Ishikawa (cell line): Measurements from ENCODE around the gene LGR6.

Source experiments
- CEBPB ChIP-seq: IDR thresholded peaks from 2 replicates; pipeline ENCODE4 v1.6.1; 2012
- CREB1 ChIP-seq: IDR thresholded peaks from 2 replicates; pipeline ENCODE4 v1.6.1; 2012; ENCODE audit warnings: low read depth
- EGR1 ChIP-seq: IDR thresholded peaks from 2 replicates; pipeline ENCODE4 v1.6.1; 2012
- EP300 ChIP-seq: IDR thresholded peaks from 2 replicates; pipeline ENCODE4 v1.6.1; 2012; ENCODE audit warnings: borderline replicate concordance
- FOXM1 ChIP-seq: IDR thresholded peaks from 2 replicates; pipeline ENCODE4 v1.6.1; 2012; ENCODE audit warnings: low read depth, borderline replicate concordance
- MAX ChIP-seq: IDR thresholded peaks from 2 replicates; pipeline ENCODE4 v1.6.1; 2012
- NFIC ChIP-seq: IDR thresholded peaks from 2 replicates; pipeline ENCODE4 v1.6.1; 2012
- RAD21 ChIP-seq: IDR thresholded peaks from 2 replicates; pipeline ENCODE4 v1.6.1; 2012; ENCODE audit warnings: low read depth
- REST ChIP-seq: IDR thresholded peaks from 2 replicates; pipeline ENCODE4 v1.6.1; 2012; ENCODE audit warnings: low read depth, mild to moderate bottlenecking
- TAF1 ChIP-seq: IDR thresholded peaks from 2 replicates; pipeline ENCODE4 v1.6.1; 2012; ENCODE audit warnings: low read depth, mild to moderate bottlenecking
- TCF12 ChIP-seq: IDR thresholded peaks from 2 replicates; pipeline ENCODE4 v1.6.1; 2012; ENCODE audit warnings: low read depth
- TEAD4 ChIP-seq: IDR thresholded peaks from 2 replicates; pipeline ENCODE4 v1.6.1; 2012
- USF1 ChIP-seq: IDR thresholded peaks from 2 replicates; pipeline ENCODE4 v1.6.1; 2012
- YY1 ChIP-seq: IDR thresholded peaks from 2 replicates; pipeline ENCODE4 v1.6.1; 2012; ENCODE audit warnings: low read depth
- ZBTB7A ChIP-seq: IDR thresholded peaks from 2 replicates; pipeline ENCODE4 v1.6.1; 2012; ENCODE audit warnings: low read depth

The LGR6 gene

DNA sequence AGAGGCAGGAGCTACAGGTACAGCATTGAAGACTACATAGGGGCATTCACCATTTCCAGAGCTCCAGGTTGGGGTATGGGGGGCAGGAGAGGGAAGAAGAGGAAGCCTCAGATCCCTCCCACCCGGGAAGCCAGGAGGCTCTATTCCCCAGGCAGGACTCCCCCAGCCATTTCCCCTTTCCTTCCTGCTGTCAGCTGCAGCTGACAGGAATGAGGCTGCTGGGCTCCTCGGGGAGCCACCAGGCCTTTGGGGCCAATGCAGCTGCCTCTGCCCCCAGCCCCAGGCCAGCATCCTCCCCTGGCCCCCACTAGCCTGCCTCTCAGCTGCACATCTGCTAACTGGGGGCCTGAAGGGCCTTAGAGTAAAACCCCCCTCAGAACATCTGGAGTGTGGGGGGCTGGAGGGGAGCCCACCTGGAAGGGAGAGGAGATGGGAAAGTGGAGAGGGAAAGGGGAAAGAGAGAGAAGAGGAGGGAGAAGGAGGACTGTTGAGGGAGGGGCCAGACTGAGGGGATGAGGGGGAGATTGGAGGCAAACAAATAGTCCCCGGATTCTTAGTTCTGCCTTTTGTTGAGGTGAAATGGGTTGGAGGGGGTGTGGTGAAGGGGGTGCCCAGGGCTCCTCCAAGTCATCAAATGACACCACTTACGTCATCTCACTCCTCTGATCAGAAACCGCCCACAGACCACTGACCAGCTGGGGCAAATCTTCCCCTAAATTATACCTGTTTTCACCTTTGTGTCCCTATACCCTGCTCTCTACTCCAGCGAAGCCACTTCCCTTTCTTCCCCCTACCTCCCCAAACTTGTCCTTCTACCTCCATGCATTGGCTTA, 58.0 kb downstream of the LGR6 start:
- TF ChIP-seq TAF1 (no peak), TEAD4 (no peak), RAD21 (no peak), EP300 (no peak), USF1 (no peak)

- TF ChIP-seq EGR1: no peak
Observed at GRCh38 chr1:202252271-202252670, 58.7 kb downstream of the LGR6 start.

DNA sequence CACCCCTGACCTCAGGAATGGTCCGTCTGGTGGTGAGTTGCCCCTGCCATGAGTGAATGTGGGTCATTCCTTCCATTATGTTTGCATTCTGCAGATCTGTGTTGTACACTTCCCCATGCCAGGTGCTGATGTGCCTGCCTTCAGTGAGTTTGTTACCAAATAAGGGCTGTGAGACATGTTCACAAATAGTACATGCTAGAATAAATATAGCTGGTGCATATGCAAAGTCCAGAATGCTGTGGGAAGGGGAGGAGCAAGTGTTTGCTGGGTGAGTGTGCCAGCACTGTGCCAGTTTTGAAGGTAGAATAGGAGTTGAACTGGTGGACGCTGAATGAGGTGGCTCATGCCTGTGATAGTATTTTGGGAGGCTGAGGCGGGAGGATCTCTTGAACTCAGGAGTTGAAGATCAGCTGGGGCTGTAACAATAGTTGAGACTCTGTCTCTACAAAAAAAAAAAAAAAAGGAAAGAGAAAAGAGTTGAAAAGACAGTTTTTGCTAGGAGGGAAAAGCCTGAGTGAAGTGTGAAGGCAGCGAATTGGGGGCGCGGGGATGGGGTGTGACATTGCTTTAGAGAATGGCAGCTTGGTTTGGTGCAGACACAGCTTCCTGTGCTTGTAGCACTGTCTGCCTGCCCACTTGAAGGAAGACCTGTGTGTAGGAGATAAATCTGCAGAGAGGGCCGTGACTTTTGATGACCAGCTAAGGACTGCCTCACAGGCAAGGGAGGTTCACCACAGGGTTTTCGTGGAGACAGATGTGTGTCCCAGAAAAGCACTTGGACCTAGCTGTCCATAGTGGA, 61.1 kb downstream of the LGR6 start:
- TF ChIP-seq CREB1 (no peak), EP300 (no peak), REST (no peak), YY1 (no peak), RAD21 (no peak), NFIC (no peak), FOXM1 (no peak), TCF12 (no peak), USF1 (no peak), TAF1 (no peak), ZBTB7A (no peak), MAX (no peak), EGR1 (no peak), CEBPB (no peak), TEAD4 (no peak)

DNA sequence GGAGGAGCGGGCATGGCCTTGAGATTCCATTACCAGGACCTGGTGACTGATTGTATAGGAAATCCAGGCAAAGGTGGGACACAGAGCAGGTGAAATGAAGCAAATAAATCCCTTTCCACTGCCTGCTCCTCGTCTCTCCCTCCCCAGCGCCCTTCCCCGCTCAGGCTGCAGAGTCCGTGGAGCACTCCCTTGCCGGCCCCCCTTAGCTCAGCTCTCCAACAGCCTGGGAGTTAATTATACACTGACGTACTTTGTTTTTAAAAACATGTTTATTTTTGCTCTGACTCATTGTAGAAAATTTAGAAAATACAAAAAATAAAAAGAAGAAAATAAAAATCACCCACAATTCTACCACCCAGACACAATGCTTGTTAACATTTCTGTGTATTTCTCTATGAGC, 61.7 kb downstream of the LGR6 start:
- TF ChIP-seq RAD21 (no peak), ZBTB7A (no peak), FOXM1 (no peak), EGR1 (no peak), USF1 (no peak), CREB1 (no peak), TCF12 (no peak), EP300 (no peak)

- no peak for TF ChIP-seq TCF12
- no peak for TF ChIP-seq MAX
- TF ChIP-seq REST: no peak
- no peak for TF ChIP-seq EP300
- TF ChIP-seq FOXM1: no peak
- no peak for TF ChIP-seq USF1
- no peak for TF ChIP-seq TEAD4
- no peak for TF ChIP-seq CEBPB
- no peak for TF ChIP-seq RAD21
- TF ChIP-seq ZBTB7A: no peak
- no peak for TF ChIP-seq YY1
- TF ChIP-seq NFIC: no peak
- no peak for TF ChIP-seq TAF1
- no peak for TF ChIP-seq EGR1
- TF ChIP-seq CREB1: no peak
Observed at GRCh38 chr1:202259705-202260104, 66.1 kb downstream of the LGR6 start.
